Fibroblast of lung (primary cell): Measurements from ENCODE around the gene SPCS2. TPM values are rescaled to one million over a fixed set of nuclear protein-coding genes. Genes with fewer than 3 reads are reported as not detected.

Experiments
- DNase-seq, 2 donors: peaks; one replicate each; pipeline versions ENCODE4 v3.0.0 to v3.0.0-alpha.2; 2010; ENCODE audit warnings: low read depth in 2 of 2
- H2AFZ ChIP-seq: 2 replicates; pipeline ENCODE4 v1.5.1; 2012; ENCODE audit warnings: low read length, control low read depth, inconsistent platforms
- H3K27ac ChIP-seq: 2 replicates; pipeline ENCODE4 v1.5.1; 2011; ENCODE audit warnings: low read length, control low read depth; ENCODE audit not compliant: insufficient read depth
- H3K27me3 ChIP-seq: 2 replicates; pipeline ENCODE4 v1.5.1; 2011; ENCODE audit warnings: mild to moderate bottlenecking, low read length; ENCODE audit not compliant: control insufficient read depth, insufficient read depth
- H3K36me3 ChIP-seq: 2 replicates; pipeline ENCODE4 v1.5.1; 2011; ENCODE audit warnings: low read length; ENCODE audit not compliant: control insufficient read depth, insufficient read depth
- H3K4me1 ChIP-seq: 2 replicates; pipeline ENCODE4 v1.5.1; 2011; ENCODE audit warnings: low read length; ENCODE audit not compliant: control insufficient read depth, insufficient read depth; ENCODE audit errors: extremely low read depth
- H3K4me2 ChIP-seq: 2 replicates; pipeline ENCODE4 v1.5.1; 2011; ENCODE audit warnings: low read length, control low read depth; ENCODE audit not compliant: insufficient read depth; ENCODE audit errors: extremely low read depth
- H3K4me3 ChIP-seq, 4 experiments: fragments of 200-600 bp in 1 of 4; sonication (generic) in 1 of 4; replicated peaks in 1 of 4; 2 replicates each; pipeline ENCODE4 v1.5.1; 2011 to 2016; ENCODE audit warnings: low read length in 4 of 4, low read depth in 3 of 4, mild to moderate bottlenecking in 3 of 4, control low read depth in 2 of 4, inconsistent platforms in 1 of 4, mixed read lengths in 1 of 4; ENCODE audit not compliant: insufficient read depth in 1 of 4; ENCODE audit errors: control extremely low read depth in 1 of 4
- H3K79me2 ChIP-seq: 2 replicates; pipeline ENCODE4 v1.5.1; 2012; ENCODE audit warnings: mild to moderate bottlenecking, low read length, inconsistent platforms; ENCODE audit not compliant: control insufficient read depth, insufficient read depth
- H3K9ac ChIP-seq: 2 replicates; pipeline ENCODE4 v1.5.1; 2011; ENCODE audit warnings: mild to moderate bottlenecking, low read length, control low read depth; ENCODE audit not compliant: insufficient read depth
- H3K9me3 ChIP-seq: 2 replicates; pipeline ENCODE4 v1.5.1; 2012; ENCODE audit warnings: low read depth, low read length; ENCODE audit not compliant: control insufficient read depth, insufficient read depth
- H4K20me1 ChIP-seq: 2 replicates; pipeline ENCODE4 v1.5.1; 2011; ENCODE audit warnings: low read length; ENCODE audit not compliant: control insufficient read depth, insufficient read depth; ENCODE audit errors: extremely low read depth
- EZH2 ChIP-seq: IDR thresholded peaks from 2 replicates; pipeline ENCODE4 v1.5.1; 2012; ENCODE audit warnings: low read length, control low read depth, mild to moderate bottlenecking; ENCODE audit errors: missing control alignments
- polyA plus RNA-seq, 2 donors: library from polyadenylated mRNA; depleted of rRNA in 1 of 2; stranded (reverse) in 1 of 2; unstranded in 1 of 2; fragments of >200 nt; gene quantifications; 2 replicates each; pipeline ENCODE4 v1.2.1, GENCODE V29; 2011 to 2012; ENCODE audit warnings: missing spikeins in 1 of 2
- total RNA-seq: library from RNA; depleted of rRNA; stranded (reverse); fragments of >200 nt; gene quantifications from 2 replicates; pipeline ENCODE4 v1.2.1, GENCODE V29; 2014
- TF ChIP-seq, protein P1 (sequence below), 2 donors: IDR thresholded peaks in 1 of 2; conservative IDR thresholded peaks in 1 of 2; 1 replicate in 1 of 2; 2 replicates in 1 of 2; pipeline ENCODE4 v1.5.1; 2011 to 2012; ENCODE audit warnings: low read length in 2 of 2, control low read depth in 1 of 2, inconsistent platforms in 1 of 2, low read depth in 1 of 2, mild to moderate bottlenecking in 1 of 2

The SPCS2 gene
- total and polyA plus RNA-seq, 2 donors (not counting 1 experiment from before 2014, with no cell fraction given), result 11.7 to 97.9 TPM

DNA sequence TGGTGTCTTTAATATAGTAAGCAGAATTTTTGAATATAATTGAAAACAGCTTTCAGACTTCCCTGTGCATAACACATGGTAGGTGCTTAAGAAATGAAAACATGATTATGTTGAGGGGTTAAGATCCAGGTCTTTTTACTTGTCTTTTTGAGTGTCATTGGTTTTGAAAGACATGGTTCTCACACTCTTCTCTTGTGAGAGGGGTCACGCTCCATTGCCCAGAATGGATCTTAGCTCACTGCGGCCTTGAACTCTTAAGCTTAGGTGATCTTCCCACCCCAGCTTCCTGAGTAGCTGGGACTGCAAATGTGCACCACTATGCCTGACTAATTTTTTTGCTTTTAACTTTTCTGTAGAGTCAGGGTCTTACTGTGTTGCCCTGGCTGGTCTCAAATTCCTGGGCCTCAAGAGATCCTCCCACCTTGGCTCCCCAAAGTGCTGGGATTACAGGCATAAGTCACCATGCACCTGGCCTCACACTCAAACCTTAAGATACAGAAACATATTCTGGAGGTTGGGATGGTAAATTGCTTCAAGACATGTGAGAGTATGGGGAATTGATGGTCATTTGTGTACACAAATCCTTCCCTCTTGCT is 1.4 kb downstream of the SPCS2 start:
- H2AFZ ChIP-seq, result no peak overlapping the region
- peaks cover 1% of the 10 kb centered on the region for H3K36me3 ChIP-seq
- H3K4me1 ChIP-seq, result peaks cover 3% of the 10 kb centered on the region
- H3K27me3 ChIP-seq, result no peaks in the 10 kb centered on the region
- no peaks in the 10 kb centered on the region for H3K9me3 ChIP-seq
- TF ChIP-seq, protein P1, sequence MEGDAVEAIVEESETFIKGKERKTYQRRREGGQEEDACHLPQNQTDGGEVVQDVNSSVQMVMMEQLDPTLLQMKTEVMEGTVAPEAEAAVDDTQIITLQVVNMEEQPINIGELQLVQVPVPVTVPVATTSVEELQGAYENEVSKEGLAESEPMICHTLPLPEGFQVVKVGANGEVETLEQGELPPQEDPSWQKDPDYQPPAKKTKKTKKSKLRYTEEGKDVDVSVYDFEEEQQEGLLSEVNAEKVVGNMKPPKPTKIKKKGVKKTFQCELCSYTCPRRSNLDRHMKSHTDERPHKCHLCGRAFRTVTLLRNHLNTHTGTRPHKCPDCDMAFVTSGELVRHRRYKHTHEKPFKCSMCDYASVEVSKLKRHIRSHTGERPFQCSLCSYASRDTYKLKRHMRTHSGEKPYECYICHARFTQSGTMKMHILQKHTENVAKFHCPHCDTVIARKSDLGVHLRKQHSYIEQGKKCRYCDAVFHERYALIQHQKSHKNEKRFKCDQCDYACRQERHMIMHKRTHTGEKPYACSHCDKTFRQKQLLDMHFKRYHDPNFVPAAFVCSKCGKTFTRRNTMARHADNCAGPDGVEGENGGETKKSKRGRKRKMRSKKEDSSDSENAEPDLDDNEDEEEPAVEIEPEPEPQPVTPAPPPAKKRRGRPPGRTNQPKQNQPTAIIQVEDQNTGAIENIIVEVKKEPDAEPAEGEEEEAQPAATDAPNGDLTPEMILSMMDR (conservative IDR thresholded peaks at IDR 0.05 in 1 of 2, IDR thresholded peaks at IDR 0.05 in 1 of 2; ENCODE audit: low read depth in 1 of 2, low read length in 2 of 2), result no peak
- TF ChIP-seq EZH2, result no peak
- no peaks in the 10 kb centered on the region for H4K20me1 ChIP-seq
- no peak for DNase-seq
- H3K9ac ChIP-seq, result no peak overlapping the region
- H3K4me3 ChIP-seq, result peak overlapping the region; percentile 97 to 99 (median 98)
- H3K4me2 ChIP-seq, result peak overlapping the region; percentile 78
- no peak overlapping the region for H3K27ac ChIP-seq
- peaks cover 66% of the 10 kb centered on the region for H3K79me2 ChIP-seq

GRCh38 chr11:74951226-74951625 is 2.2 kb downstream of the SPCS2 start:
- no peaks in the 10 kb centered on the region for H3K9me3 ChIP-seq
- no peaks in the 10 kb centered on the region for H3K27me3 ChIP-seq
- H3K27ac ChIP-seq, result no peak overlapping the region
- H3K9ac ChIP-seq, result no peak overlapping the region
- no peak for TF ChIP-seq EZH2
- TF ChIP-seq, protein P1 (conservative IDR thresholded peaks at IDR 0.05 in 1 of 2, IDR thresholded peaks at IDR 0.05 in 1 of 2; ENCODE audit: low read depth in 1 of 2, low read length in 2 of 2), result no peak
- peaks cover 1% of the 10 kb centered on the region for H3K36me3 ChIP-seq
- no peaks in the 10 kb centered on the region for H4K20me1 ChIP-seq
- H2AFZ ChIP-seq, result no peak overlapping the region
- no peak for DNase-seq
- H3K4me2 ChIP-seq, result no peak overlapping the region
- peak overlapping the region in 2 of 4 experiments; percentile 11 to 97 for H3K4me3 ChIP-seq
- H3K4me1 ChIP-seq, result peaks cover 3% of the 10 kb centered on the region
- H3K79me2 ChIP-seq, result peaks cover 72% of the 10 kb centered on the region

DNA sequence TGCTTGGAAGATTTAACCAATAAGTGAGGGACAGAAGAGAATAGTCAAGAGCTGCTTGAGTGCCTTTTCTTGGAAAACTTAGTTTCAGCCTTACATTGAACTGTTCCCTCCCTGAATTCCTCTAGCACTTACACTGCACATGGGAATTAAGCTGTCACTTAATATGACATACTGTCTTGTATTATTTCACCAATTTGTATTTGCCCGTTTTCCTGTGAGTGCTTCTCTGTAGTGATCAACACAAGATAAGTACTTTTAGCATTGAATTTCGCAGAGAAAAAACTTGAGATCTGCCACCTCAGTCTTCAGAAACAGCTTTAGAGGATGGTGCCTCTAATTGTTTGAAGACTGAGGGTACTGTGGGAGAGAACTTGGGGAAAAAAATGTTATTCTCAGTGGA is 3.7 kb downstream of the SPCS2 start:
- Histone ChIP-seq H3K9ac (no peak overlapping the region), H3K27ac (no peak overlapping the region), H3K79me2 (peaks cover 85% of the 10 kb centered on the region), H3K9me3 (no peaks in the 10 kb centered on the region), H3K4me2 (no peak overlapping the region), H4K20me1 (no peaks in the 10 kb centered on the region), H3K36me3 (peaks cover 1% of the 10 kb centered on the region), H3K4me3 (no peak overlapping the region), H3K27me3 (no peaks in the 10 kb centered on the region), H2AFZ (no peak overlapping the region), H3K4me1 (peaks cover 3% of the 10 kb centered on the region)
- TF ChIP-seq EZH2, result no peak
- TF ChIP-seq, protein P1 (conservative IDR thresholded peaks at IDR 0.05 in 1 of 2, IDR thresholded peaks at IDR 0.05 in 1 of 2; ENCODE audit: low read depth in 1 of 2, low read length in 2 of 2), result no peak
- no peak for DNase-seq
